Activated CD4-positive, alpha-beta T cell treated with anti-CD3 and anti-CD28 coated beads, Interleukin-2, Interleukin-6, amounts not matched to agents 100 ng/mL and 50 ng/mL, durations not matched to agents 16 hours and 8 hours (primary cell): ENCODE results near the gene RAB38.

Source experiments
- DNase-seq: peaks from one replicate; pipeline ENCODE4 v3.0.0-alpha.2; 2020

Gene RAB38

DNA sequence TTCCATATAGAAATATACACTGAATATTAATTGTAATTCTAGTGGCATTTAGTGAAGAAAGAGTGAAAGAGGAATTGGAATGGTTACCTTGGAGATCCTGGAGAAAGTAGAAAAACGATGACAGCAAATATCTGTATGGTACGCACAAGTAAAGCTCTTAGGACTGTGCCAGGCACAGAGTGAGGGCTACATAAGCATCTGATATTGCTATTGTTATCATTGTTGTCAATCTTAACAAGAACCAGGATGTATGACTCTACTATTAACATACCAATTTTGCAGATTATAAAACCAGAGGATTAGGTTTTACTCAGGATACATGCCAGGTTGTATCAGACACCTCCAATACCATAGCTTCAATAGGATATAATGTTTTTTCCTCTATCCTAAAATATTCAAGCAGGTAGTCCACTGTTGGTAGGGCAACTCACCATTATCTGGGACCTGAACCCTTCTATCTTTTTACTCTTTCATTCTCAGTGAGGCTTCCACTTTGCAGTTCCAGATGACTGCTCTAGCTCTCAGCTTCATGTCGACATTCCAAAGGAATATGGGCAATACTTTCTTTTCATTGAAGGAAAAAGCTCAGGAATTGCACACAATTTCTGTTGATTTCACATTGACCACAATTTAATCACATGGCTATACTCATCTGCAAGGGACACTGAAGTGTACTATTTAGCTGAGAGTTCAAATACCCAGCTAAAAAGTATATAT is 73.2 kb downstream of the RAB38 start:
- DNase-seq, result no peak

DNA sequence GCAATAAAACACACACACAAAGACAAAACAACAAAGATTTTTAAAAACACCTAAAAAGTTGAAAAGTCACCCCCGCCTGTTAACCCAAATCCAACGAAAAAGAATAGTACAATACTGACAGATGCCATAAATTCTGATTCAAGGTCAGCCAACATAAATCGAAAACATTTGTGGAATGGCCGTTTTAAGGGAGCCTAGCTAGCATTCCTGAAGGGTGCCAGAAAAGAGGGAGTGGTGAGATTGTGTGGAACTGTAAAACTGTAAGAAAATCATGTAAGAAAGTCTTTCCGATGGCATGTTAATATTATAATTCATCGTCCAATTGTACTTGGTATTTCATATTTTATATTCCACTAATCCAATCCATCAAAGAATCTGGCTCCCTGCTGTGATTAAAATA is 75.1 kb downstream of the RAB38 start:
- no peak for DNase-seq

DNA sequence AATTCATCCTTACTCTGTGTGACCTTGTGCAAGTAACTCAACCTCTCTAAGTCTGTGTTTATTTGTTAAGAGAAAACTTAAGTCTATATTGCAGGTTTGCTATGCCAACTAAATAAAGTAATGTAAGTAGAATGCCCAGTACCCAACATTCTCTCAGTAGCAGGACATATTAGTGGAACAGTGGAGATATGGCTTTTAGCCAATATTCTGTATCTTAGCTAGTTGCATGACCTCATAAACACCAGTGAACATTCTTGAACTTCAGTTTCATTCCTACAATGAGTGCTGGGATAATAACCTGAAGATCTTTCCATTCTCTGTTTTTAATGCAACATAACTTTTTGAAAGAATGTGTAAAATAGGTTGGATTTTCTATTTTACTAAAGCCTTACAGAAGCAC is 77.0 kb downstream of the RAB38 start:
- DNase-seq, result no peak

DNA sequence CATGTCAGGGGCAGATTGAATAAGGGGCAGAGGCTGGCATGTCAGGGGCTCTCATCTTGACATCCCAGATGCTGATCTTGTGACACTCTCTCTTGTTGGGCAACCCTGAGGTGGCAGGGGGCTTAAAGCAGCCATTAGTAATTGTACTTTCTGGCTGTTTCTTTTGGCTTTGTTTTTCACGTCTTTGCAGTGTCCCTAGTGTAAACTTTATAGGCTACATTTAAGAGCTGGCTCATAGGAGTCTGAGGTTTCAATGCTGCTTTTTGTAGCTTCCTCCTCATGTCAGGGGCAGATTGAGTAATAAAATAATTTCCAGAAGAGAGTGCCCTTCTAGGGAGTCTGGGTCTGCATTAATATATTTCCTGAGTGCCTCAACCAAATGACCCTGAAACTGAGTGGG is 86.1 kb downstream of the RAB38 start:
- no peak for DNase-seq

DNA sequence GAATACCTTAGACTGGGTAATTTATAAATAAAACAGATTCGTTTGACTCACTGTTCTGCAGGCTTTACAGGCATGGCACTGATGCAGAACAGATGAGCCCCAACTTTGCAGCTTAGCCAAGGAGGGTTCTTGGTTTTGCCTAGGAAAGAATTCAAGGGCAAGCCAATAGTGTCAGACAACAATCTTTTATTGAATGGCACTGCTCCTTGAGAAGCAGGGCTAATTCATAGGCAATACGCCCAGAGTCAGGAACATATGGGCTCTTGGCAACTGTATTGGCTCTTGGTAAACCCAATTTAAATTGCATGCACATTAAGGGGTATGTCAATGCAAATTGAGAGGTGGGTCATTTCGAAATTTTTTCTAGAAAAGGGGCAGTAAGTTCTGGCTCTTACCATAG is 87.9 kb downstream of the RAB38 start:
- DNase-seq, result no peak

DNA sequence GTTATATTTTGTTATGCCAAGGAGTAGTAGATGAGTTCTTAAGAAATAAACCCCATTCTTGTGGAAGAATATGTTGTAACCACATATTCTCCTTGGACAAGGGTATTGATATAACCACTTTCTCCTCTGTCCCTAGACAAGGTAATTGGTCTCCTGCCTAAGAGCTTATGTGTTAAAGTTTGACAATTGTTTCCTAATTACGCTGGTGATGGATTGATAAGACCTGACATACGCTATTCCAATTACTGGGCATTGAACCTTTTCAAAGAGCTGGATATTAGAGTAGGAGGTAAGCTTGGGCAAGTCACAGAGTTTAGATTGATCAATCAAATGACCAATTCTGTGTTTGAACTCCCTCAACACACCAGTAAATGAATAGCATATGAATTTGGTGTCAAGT is 88.9 kb downstream of the RAB38 start:
- no peak for DNase-seq

DNA sequence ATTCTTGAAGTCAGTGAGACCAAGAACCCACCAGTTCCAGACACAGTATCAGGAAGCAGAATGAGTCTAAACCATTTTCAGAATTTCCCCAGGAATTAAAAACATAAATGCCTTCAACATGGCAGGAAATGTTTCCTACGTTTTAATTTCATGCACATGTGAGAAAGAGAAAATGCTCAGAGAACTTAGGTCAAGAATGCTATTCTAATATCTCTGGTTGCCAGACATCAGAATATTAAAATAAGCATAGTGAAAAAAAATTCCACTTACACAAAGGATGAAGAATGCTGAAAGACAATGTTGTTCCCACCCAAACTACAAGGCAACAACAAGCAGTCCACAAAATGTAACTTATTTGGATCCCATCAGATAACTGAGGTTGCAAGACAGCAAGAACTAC is 104.8 kb downstream of the RAB38 start:
- DNase-seq, result no peak

DNA sequence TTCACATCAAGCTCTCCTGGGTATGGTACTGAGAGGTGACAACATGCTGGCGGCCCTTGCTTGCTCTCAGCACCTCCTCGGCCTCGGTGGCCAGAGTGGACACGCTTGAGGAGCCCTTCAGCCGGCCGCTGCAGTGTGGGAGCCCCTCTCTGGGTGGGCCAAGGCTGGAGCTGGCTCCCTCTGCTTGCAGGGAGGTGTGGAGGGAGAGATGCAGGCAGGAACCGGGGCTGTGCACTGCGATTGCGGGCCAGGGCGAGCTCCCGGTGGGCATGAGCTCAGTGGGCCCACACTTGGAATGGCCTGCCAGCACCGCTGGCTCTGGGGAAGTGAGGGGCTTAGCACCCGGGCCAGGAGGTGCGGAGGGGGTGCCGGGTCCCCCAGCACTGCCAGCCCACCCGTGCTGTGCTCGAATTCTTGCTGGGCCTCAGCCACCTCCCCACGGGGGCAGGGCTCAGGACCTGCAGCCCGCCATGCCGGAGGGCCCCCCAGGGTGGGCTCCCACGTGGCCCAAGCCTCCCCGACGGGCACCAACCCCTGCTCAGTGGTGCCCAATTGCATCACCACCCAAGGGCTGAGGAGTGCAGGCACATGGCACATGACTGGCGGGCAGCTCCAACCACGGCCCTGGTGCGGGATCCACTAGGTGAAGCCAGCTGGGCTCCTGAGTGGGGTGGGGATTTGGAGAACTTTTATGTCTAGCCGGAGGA is 106.2 kb downstream of the RAB38 start:
- no peak for DNase-seq

DNA sequence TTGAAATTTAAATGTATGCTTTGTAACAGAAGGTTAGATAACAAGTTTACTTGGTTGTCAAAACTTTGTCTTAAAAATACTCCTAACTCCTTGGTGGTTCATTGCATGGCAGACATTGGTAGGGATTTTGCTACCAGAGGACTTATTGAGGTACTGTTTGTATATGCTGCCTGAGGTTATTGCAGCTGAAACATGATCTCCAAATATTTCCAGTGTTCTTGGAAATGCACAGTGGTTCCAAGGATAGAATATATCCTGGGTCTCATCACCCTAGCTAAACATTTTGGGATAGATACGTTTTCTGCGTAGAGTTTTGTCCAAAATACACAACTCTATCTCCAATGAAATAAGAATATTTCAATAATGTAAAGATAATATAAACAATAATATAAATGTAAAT is 109.2 kb downstream of the RAB38 start:
- no peak for DNase-seq

DNA sequence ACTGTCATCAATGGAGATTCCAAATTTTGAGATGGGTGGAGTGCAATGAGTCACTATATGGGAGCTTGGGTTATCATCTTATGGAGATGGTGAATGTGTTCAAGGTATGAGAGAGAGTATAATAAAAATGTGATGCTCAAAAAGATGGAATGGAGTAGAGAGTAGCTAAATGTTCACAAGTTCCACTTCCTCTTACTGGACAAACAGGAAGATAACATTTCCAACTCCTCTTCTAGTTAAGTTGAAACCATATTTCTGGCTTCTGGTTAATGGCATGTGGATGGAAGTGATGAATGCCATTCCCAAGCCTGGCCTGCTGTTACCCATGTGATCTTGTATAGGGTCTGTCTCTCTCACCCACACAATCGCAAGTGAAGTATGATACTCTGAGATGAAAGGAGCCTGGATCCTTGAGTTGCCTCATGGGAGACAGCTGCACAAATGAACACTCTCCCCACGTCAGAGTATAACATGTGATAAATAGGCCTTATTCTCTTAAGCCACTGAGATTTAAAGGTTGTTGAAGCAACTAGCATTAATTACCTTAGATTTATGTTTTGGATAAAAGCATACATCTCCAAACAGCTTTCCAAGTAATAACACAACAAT is 111.0 kb downstream of the RAB38 start:
- DNase-seq, result no peak
